GM23248 (cell line): ENCODE measurements around the gene NT5E. TPM values are rescaled to one million over a fixed set of nuclear protein-coding genes. Genes with fewer than 3 reads are reported as not detected.
A peak's percentile ranks its signal among the peaks of the same experiment; 100 is the strongest.

Experiments
- DNase-seq: peaks from one replicate; pipeline ENCODE4 v3.0.0-alpha.2; 2015
- H2AFZ ChIP-seq: fragments of 200-600 bp; sonication (generic); 2 replicates; pipeline ENCODE4 v1.6.1; 2016; ENCODE audit warnings: antibody characterized with exemption
- H3F3A ChIP-seq: fragments of 200-600 bp; sonication (generic); 2 replicates; pipeline ENCODE4 v1.6.1; 2016; ENCODE audit warnings: mild to moderate bottlenecking, antibody characterized with exemption, mixed run types; ENCODE audit not compliant: insufficient read depth
- H3K27ac ChIP-seq: fragments of 200-600 bp; sonication (generic); 2 replicates; pipeline ENCODE4 v1.5.1; 2016; ENCODE audit warnings: mild to moderate bottlenecking
- H3K27me3 ChIP-seq: fragments of 200-600 bp; sonication (generic); replicated peaks from 2 replicates; pipeline ENCODE4 v1.6.1; 2016; ENCODE audit warnings: mild to moderate bottlenecking; ENCODE audit not compliant: insufficient read depth
- H3K36me3 ChIP-seq: fragments of 200-600 bp; sonication (generic); 2 replicates; pipeline ENCODE4 v1.6.1; 2016; ENCODE audit warnings: low read depth, mild to moderate bottlenecking
- H3K4me1 ChIP-seq: fragments of 200-600 bp; sonication (generic); 2 replicates; pipeline ENCODE4 v1.6.1; 2016; ENCODE audit warnings: mild to moderate bottlenecking; ENCODE audit not compliant: insufficient read depth
- H3K4me2 ChIP-seq: fragments of 200-600 bp; sonication (generic); one replicate; pipeline ENCODE4 v1.6.1; 2016; ENCODE audit warnings: mild to moderate bottlenecking; ENCODE audit not compliant: unreplicated experiment
- H3K4me3 ChIP-seq: fragments of 200-600 bp; sonication (generic); 2 replicates; pipeline ENCODE4 v1.5.1; 2016; ENCODE audit warnings: mild to moderate bottlenecking
- H3K79me2 ChIP-seq: fragments of 200-600 bp; sonication (generic); 2 replicates; pipeline ENCODE4 v1.6.1; 2016; ENCODE audit warnings: mild to moderate bottlenecking; ENCODE audit not compliant: insufficient read depth
- H3K9ac ChIP-seq: fragments of 200-600 bp; sonication (generic); 2 replicates; pipeline ENCODE4 v1.6.1; 2016; ENCODE audit warnings: mild to moderate bottlenecking
- H3K9me2 ChIP-seq: fragments of 200-600 bp; sonication (generic); 2 replicates; pipeline ENCODE4 v1.6.1; 2016; ENCODE audit warnings: mixed run types, mild to moderate bottlenecking, moderate library complexity; ENCODE audit not compliant: insufficient read depth
- H3K9me3 ChIP-seq: fragments of 200-600 bp; sonication (generic); one replicate; pipeline ENCODE4 v1.6.1; 2017; ENCODE audit warnings: low read depth
- H4K20me1 ChIP-seq: fragments of 200-600 bp; sonication (generic); 2 replicates; pipeline ENCODE4 v1.6.0; 2016; ENCODE audit not compliant: insufficient read depth
- EZH2 ChIP-seq: fragments of 200-600 bp; sonication (generic); IDR thresholded peaks from 2 replicates; pipeline ENCODE4 v1.6.1; 2018; ENCODE audit warnings: antibody characterized with exemption, mild to moderate bottlenecking; ENCODE audit not compliant: insufficient read depth, poor library complexity, severe bottlenecking
- EZH2phosphoT487 ChIP-seq: fragments of 200-600 bp; sonication (generic); IDR thresholded peaks from 2 replicates; pipeline ENCODE4 v1.6.1; 2018; ENCODE audit warnings: antibody characterized with exemption, moderate library complexity, mild to moderate bottlenecking, low read depth; ENCODE audit not compliant: insufficient read depth
- WGBS, 2 experiments: methylation state at CpG; one replicate each; pipeline ENCODE4 v1.1.6; 2015 to 2017; ENCODE audit warnings: low lambda C conversion rate in 2 of 2, low coverage in 1 of 2; ENCODE audit errors: missing lambda C conversion rate in 2 of 2; 5-methylcytosine and 5-hydroxymethylcytosine counted together
- in situ Hi-C: fragments of 300-500 bp; cut with MboI; formaldehyde crosslinking; loops from 2 replicates; pipeline ENCODE4 v1.15.0; 2020
- polyA plus RNA-seq: library from polyadenylated mRNA; unstranded; fragments of >200 nt; fragmentation: Nextera tagmentation; extraction: Ambion mirVana; gene quantifications from 2 replicates; pipeline ENCODE4 v1.2.1, GENCODE V29; 2016
- total RNA-seq: library from RNA; depleted of rRNA; stranded (reverse); fragments of >200 nt; shearing (Covaris generic); gene quantifications from 2 replicates; pipeline ENCODE4 v1.2.3, GENCODE V29; 2014

NT5E gene
- total and polyA plus RNA-seq, 2 experiments from 2014 or later = 201 to 264 TPM

DNA sequence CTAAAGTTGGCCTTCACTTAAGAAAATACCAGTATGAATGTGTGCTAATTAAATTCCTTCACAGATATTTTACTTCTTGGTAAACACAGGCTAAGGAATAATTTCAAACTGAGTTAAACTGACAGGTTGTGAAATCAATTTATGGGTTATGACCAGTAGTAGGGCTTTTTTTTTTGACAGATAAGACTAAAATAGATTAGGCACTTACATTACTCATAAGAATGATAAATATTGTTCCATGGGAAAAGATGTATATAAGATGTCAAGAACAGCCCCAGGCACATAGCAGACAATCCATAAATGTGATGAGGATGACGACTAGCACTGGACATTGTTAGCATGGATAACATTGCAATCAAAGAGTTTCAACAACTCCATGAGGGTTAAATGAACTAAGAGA lies 22.9 kb downstream of the NT5E start:
- H3K4me3 ChIP-seq = no peak overlapping the region
- H3F3A ChIP-seq = peaks cover 36% of the 10 kb centered on the region
- H3K79me2 ChIP-seq = peaks cover 68% of the 10 kb centered on the region
- in situ Hi-C loops = no loop called here
- H3K9me3 ChIP-seq = no peaks in the 10 kb centered on the region
- H3K9me2 ChIP-seq = no peaks in the 10 kb centered on the region
- 89 to 92% methylated on average over 1 of the region's 1 CpG for WGBS, 2 experiments
- H3K4me2 ChIP-seq = no peak overlapping the region
- no peak for DNase-seq
- no peak overlapping the region for H2AFZ ChIP-seq
- no peak for TF ChIP-seq EZH2
- no peak for TF ChIP-seq EZH2phosphoT487
- peaks cover 57% of the 10 kb centered on the region for H3K36me3 ChIP-seq
- H4K20me1 ChIP-seq = no peaks in the 10 kb centered on the region
- peaks cover 25% of the 10 kb centered on the region for H3K4me1 ChIP-seq
- H3K27ac ChIP-seq = no peak overlapping the region
- no peak overlapping the region for H3K9ac ChIP-seq
- no peaks in the 10 kb centered on the region for H3K27me3 ChIP-seq

GRCh38 chr6:85473748-85474147 lies 23.9 kb downstream of the NT5E start:
- peaks cover 33% of the 10 kb centered on the region for H3F3A ChIP-seq
- H4K20me1 ChIP-seq = no peaks in the 10 kb centered on the region
- H3K9me3 ChIP-seq = no peaks in the 10 kb centered on the region
- H3K36me3 ChIP-seq = peaks cover 58% of the 10 kb centered on the region
- no peak overlapping the region for H3K27ac ChIP-seq
- in situ Hi-C loops = no loop called here
- H3K9ac ChIP-seq = no peak overlapping the region
- no peak overlapping the region for H3K4me2 ChIP-seq
- no peak overlapping the region for H2AFZ ChIP-seq
- TF ChIP-seq EZH2 (no peak), EZH2phosphoT487 (no peak)
- no peak overlapping the region for H3K4me3 ChIP-seq
- H3K4me1 ChIP-seq = peaks cover 15% of the 10 kb centered on the region
- H3K27me3 ChIP-seq = no peaks in the 10 kb centered on the region
- DNase-seq = no peak
- H3K9me2 ChIP-seq = no peaks in the 10 kb centered on the region
- peaks cover 64% of the 10 kb centered on the region for H3K79me2 ChIP-seq
- WGBS, 2 experiments = 95 to 97% methylated on average over 1 of the region's 1 CpG

DNA sequence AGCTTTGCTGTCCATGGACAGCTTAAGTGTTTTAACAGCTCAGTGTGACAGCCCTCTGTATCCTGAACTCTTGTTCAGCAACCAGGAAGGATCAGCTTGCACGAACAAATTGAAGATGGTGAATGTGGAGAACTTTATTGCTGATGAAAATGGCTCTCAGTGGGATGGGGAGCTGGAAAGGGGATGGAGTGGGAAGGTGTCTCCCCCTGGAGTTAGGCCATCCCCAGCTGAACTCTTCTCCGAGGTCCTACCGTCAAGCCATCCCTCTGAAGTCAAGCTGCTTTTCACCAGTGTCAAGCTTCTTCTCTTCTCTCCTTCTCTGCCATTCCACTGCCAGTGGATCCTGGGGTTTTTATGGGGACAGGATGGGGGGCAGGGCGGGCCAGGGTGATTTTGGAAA lies 26.6 kb downstream of the NT5E start:
- Histone ChIP-seq H3K79me2 (peaks cover 45% of the 10 kb centered on the region), H2AFZ (no peak overlapping the region), H3K4me2 (no peak overlapping the region), H3K4me3 (no peak overlapping the region), H3K36me3 (peaks cover 60% of the 10 kb centered on the region), H3K4me1 (peaks cover 15% of the 10 kb centered on the region), H3K27me3 (no peaks in the 10 kb centered on the region), H4K20me1 (no peaks in the 10 kb centered on the region), H3F3A (peaks cover 35% of the 10 kb centered on the region), H3K27ac (no peak overlapping the region), H3K9me3 (no peaks in the 10 kb centered on the region), H3K9me2 (no peaks in the 10 kb centered on the region), H3K9ac (no peak overlapping the region)
- TF ChIP-seq EZH2 (no peak), EZH2phosphoT487 (no peak)
- 97 to 99% methylated on average over 4 of the region's 4 CpGs for WGBS, 2 experiments
- DNase-seq = no peak
- in situ Hi-C loops = loop anchor here (25.0 kb wide), 1 partner anchor 714 kb away; the partner anchor contains the start of gene TBX18

GRCh38 chr6:85479208-85479607 lies 29.3 kb downstream of the NT5E start:
- Histone ChIP-seq H3K4me3 (no peak overlapping the region), H3K27ac (peak overlapping the region; percentile 47), H3K36me3 (peaks cover 49% of the 10 kb centered on the region), H3F3A (peaks cover 55% of the 10 kb centered on the region), H3K79me2 (peaks cover 45% of the 10 kb centered on the region), H2AFZ (no peak overlapping the region), H3K4me1 (peaks cover 36% of the 10 kb centered on the region), H4K20me1 (no peaks in the 10 kb centered on the region), H3K27me3 (no peaks in the 10 kb centered on the region), H3K9ac (no peak overlapping the region), H3K4me2 (no peak overlapping the region), H3K9me3 (no peaks in the 10 kb centered on the region), H3K9me2 (no peaks in the 10 kb centered on the region)
- TF ChIP-seq EZH2phosphoT487 = no peak
- no peak for TF ChIP-seq EZH2
- WGBS, 2 experiments = 66 to 80% methylated on average over 1 of the region's 1 CpG
- in situ Hi-C loops = loop anchor here (25.0 kb wide), 1 partner anchor 717 kb away; the partner anchor contains the start of gene TBX18
- DNase-seq = peak; percentile 52
